Suprapubic skin (tissue), 4 donors: ENCODE measurements around the gene GUCY2F.

Experiments used
- CTCF ChIP-seq, 2 donors: fragments of 200-600 bp in 1 of 2; fragments of 450-650 bp in 1 of 2; sonication (generic) in 1 of 2; IDR thresholded peaks; one replicate each; pipeline ENCODE4 v1.5.1; 2016 to 2019; ENCODE audit warnings: antibody characterized with exemption in 2 of 2, mild to moderate bottlenecking in 1 of 2, moderate library complexity in 1 of 2
- EP300 ChIP-seq: sonication (generic); formaldehyde crosslinking; IDR thresholded peaks from one replicate; pipeline ENCODE4 v1.6.1; 2017; ENCODE audit warnings: antibody characterized with exemption
- POLR2A ChIP-seq, 2 donors: fragments of 450-650 bp; IDR thresholded peaks; one replicate each; pipeline ENCODE4 v1.6.1; 2017; ENCODE audit warnings: antibody characterized with exemption in 2 of 2, mild to moderate bottlenecking in 2 of 2, moderate library complexity in 2 of 2
- POLR2AphosphoS5 ChIP-seq, 3 donors: sonication (generic); formaldehyde crosslinking; IDR thresholded peaks; one replicate each; pipeline ENCODE4 v1.6.1; 2017; ENCODE audit warnings: antibody characterized with exemption in 3 of 3

GRCh38 chrX:109347632-109348031 lies 134.3 kb downstream of the GUCY2F start:
- no peak for TF ChIP-seq CTCF (IDR thresholded peaks at IDR 0.05)
- TF ChIP-seq POLR2AphosphoS5 (IDR thresholded peaks at IDR 0.05), result no peak
- no peak for TF ChIP-seq EP300
- no peak for TF ChIP-seq POLR2A (IDR thresholded peaks at IDR 0.05)
